LHCN-M2 (cell line): ENCODE results near the gene PCA3. TPM values are rescaled to one million over a fixed set of nuclear protein-coding genes. Genes with fewer than 3 reads are reported as not detected.

Source experiments
- DNase-seq: peaks from one replicate; pipeline ENCODE4 v3.0.0-alpha.2; 2012; ENCODE audit warnings: low read depth
- total RNA-seq: library from RNA; depleted of rRNA; stranded (reverse); fragments of >200 nt; gene quantifications from 2 replicates; pipeline ENCODE4 v1.2.3, GENCODE V29; 2014; rRNA removed

PCA3 gene
- total RNA-seq, 1 experiment from 2014 or later: 0.29 TPM

- DNase-seq: no peak
Observed at GRCh38 chr9:76820431-76820830, 56.2 kb downstream of the PCA3 start.

DNA sequence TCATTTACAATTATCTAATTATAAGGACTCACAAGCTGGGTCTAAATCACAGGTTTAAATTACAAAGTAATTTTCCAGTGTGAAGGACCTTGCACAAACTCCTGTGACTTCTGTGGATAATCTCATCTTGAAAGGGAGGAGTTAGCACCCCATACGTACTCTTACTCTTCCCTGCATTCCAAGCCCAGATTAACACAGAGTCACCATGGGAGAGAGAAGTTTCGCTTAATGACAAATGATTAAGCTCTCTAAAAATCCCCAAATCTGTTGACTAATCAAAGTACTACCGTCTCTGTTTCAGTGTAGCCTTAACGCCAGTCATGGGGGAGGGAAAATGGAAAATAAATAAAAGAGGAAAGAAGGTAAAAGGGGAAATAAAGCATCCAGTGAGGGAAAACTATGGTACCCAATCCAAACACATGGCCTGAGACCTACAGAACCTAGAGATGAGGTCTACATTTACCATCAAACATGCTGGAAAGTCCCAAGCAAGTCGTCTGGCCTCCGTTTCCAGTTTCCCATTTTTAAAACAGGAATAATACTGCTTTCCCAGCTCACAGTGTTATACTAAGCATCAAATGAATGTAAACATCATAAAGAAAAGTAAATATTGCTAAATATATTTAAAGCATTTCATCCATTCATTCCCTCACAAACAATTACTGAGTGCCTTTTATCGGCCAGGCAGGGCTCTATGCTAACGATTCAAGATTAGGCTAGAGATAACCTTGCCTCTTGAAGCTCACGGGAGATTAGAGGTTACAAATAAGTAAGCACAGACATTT is 63.2 kb downstream of the PCA3 start:
- no peak for DNase-seq

DNA sequence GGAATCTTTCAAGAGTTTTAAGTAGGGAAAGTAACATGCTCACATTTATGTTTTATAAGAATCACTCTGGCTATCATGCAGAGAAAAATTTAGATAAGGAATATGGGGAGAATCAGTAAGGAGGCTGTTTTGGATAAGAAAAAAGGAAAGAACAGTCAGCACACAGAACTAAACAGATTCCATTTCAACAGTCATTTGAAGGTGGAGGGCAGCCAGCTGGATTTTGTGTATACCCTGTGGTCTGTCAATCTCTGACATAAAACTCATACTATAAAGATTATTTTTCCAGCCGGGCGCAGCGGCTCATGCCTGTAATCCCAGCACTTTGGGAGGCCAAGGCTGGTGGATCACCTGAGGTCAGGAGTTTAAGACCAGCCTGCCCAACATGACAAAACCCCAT is 64.2 kb downstream of the PCA3 start:
- no peak for DNase-seq

- peak; percentile 95 for DNase-seq
Observed at GRCh38 chr9:76835571-76836283, 71.5 kb downstream of the PCA3 start.

Other genes with a start within 250 kb of the PCA3 start
- 68.5 and 88.1 TPM in 2 replicates for gene PRUNE2, start 141.7 kb downstream of the PCA3 start, total RNA-seq